Measurements from ENCODE around the gene RBM19.
"Not testable (repeated sequence)": the region's sequence is repeated elsewhere in the genome, so short reads cannot be mapped to it uniquely, and the experiment has no call there.

Gene RBM19

GRCh38 chr12:113907446-113908180 is 58.5 kb downstream of the RBM19 start:
- DNase-seq, result no peak

GRCh38 chr12:113906411-113907200 is 59.5 kb downstream of the RBM19 start:
- no peak for DNase-seq

- no peak for DNase-seq
Measured at GRCh38 chr12:113905829-113906228, 60.3 kb downstream of the RBM19 start.

- DNase-seq, result no peak
Measured at GRCh38 chr12:113903381-113903863, 62.7 kb downstream of the RBM19 start.

- DNase-seq, result not testable (repeated sequence)
Measured at GRCh38 chr12:113901319-113901718, 64.8 kb downstream of the RBM19 start.

GRCh38 chr12:113900716-113901115 is 65.4 kb downstream of the RBM19 start:
- no peak for DNase-seq

- DNase-seq, result peak in 6 of 56 donors; percentile 6 to 39 (median 18)
Measured at GRCh38 chr12:113899561-113900471, 66.3 kb downstream of the RBM19 start.

- DNase-seq, result no peak
Measured at GRCh38 chr12:113899042-113899560, 67.0 kb downstream of the RBM19 start.

GRCh38 chr12:113898466-113898865 is 67.7 kb downstream of the RBM19 start:
- DNase-seq, result no peak

- no peak for DNase-seq
Measured at GRCh38 chr12:113897406-113897805, 68.7 kb downstream of the RBM19 start.

GRCh38 chr12:113896841-113897240 is 69.3 kb downstream of the RBM19 start:
- DNase-seq, result no peak

GRCh38 chr12:113896194-113896593 is 69.9 kb downstream of the RBM19 start:
- DNase-seq, result no peak

GRCh38 chr12:113895176-113895575 is 70.9 kb downstream of the RBM19 start:
- DNase-seq, result no peak

GRCh38 chr12:113894697-113895096 is 71.4 kb downstream of the RBM19 start:
- no peak for DNase-seq

- DNase-seq, result no peak
Measured at GRCh38 chr12:113893221-113893620, 72.9 kb downstream of the RBM19 start.

GRCh38 chr12:113892556-113892955 is 73.6 kb downstream of the RBM19 start:
- no peak for DNase-seq

- peak in 2 of 56 donors; percentile 11 to 12 for DNase-seq
Measured at GRCh38 chr12:113891739-113892520, 74.2 kb downstream of the RBM19 start.

- DNase-seq, result no peak
Measured at GRCh38 chr12:113891167-113891692, 74.9 kb downstream of the RBM19 start.

GRCh38 chr12:113889891-113890581 is 76.1 kb downstream of the RBM19 start:
- DNase-seq, result peak in 28 of 56 donors; percentile 6 to 64 (median 32)

Measured in nucleus accumbens (tissue), 56 donors.